IPS DF 4.7 (cell line): ENCODE measurements around the gene CYSRT1.

Source experiments
- DNase-seq: peaks from one replicate; pipeline ENCODE4 v3.0.0-alpha.2; 2013; ENCODE audit warnings: low spot score; ENCODE audit errors: extremely low read depth

Gene CYSRT1

GRCh38 chr9:137226338-137227053 lies 1.5 kb downstream of the CYSRT1 start:
- no peak for DNase-seq

DNA sequence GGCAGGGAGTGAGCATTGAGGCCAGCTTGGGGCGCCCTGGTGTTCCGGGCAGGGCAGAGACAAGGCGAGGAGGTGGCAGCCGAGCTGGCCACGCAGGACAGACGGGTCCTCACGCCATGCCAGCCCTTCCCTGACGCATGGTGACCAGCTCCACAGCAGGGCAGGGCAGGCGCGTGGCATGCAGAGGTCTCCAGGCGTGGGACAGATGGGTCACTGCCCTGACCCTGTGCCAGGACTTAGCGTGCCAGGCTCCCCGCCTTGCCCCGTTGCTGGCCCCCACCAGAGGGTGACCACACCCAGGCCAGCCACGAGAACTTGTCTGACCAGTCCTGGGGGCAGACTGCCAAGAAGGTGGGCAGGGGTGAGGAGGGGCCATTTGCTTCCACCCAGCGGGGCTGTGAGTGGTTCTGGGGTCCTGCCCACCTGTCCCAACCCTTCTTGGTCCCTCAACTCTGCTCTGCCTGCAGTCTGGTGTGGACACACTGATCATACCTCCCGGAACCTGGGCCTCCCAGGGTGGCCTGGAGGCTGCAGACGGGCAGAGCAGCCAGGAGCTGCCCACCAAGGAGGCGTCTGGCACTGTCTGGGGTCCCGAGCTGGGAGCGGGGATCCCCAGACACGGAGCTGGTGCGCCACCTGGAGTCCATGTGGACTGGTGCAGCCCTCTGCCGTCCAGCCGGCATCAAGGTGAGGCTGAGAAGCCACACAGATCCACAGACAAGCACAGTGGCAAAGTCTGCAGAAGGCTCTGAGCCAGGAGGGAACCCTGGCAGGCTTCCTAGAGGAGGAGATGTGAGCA lies 2.3 kb downstream of the CYSRT1 start, which contains the start of gene RNF224:
RNF224 (plus strand) TSS at position 449 of the 799 bp plus-strand sequence. CDS start 834 bp downstream, outside the sequence.
- DNase-seq, result no peak

GRCh38 chr9:137227853-137228505 lies 3.0 kb downstream of the CYSRT1 start:
- no peak for DNase-seq

DNA sequence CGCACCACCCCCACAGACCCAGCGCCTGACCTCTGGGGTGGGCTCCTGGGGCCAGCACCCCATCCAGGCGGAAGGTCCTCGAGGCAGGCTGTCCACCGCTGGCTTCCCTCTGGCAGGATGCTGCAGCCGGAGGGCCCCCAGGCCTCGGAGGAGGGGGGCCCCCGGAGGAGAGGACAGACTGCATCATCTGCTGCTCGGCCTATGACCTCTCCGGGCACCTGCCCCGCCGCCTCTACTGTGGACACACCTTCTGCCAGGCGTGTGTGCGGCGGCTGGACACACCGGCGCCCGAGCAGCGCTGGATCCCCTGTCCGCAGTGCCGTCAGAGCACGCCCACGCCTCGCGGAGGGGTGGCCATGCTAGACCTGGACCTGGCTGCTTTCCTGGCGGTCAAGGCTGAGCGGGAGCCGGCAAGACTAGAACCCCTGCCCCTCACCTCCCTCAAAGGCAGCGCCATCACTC lies 3.6 kb downstream of the CYSRT1 start:
- DNase-seq, result no peak

- no peak for DNase-seq
These were observed 4.3 kb downstream of the CYSRT1 start for GRCh38 chr9:137228968-137229896.

DNA sequence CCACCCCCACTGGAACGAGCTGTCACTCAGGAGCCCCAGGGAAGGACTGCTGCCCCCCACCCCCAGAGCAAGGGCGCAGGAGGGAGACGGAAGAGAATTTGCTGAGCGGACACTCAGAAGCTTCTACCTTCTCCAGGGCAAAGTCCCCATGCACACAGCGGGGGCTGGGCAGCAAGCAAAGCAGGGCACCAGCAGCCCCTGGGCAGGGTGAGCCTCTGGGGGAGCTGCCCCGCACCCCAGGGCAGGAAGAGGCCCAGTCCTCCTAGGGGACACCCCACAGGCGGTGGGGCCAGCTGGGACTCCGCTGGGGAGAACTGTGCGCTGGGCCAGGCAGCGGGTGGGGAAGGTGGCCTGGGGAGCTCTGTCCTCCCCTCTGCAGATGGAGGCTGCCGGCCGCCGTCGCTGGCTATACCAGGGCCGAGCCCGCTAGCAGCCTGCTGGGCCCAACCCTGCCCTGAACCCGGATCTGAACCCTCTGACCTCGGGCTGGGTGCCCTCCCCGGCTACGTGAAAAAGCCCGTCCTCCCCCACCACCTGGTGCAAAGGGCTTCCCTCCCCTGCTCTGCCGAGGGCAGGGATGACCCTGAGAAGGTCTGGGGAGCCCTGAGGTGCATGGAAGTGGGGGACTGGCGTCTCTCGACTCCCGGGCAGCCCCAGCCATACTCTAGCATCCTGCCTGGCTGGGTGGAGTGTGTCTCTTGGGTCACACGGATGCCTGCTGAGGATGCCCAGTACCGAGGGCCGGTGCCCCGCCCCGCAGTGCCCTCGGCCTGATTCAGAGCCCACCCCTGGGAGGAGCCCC lies 5.1 kb downstream of the CYSRT1 start:
- no peak for DNase-seq

DNA sequence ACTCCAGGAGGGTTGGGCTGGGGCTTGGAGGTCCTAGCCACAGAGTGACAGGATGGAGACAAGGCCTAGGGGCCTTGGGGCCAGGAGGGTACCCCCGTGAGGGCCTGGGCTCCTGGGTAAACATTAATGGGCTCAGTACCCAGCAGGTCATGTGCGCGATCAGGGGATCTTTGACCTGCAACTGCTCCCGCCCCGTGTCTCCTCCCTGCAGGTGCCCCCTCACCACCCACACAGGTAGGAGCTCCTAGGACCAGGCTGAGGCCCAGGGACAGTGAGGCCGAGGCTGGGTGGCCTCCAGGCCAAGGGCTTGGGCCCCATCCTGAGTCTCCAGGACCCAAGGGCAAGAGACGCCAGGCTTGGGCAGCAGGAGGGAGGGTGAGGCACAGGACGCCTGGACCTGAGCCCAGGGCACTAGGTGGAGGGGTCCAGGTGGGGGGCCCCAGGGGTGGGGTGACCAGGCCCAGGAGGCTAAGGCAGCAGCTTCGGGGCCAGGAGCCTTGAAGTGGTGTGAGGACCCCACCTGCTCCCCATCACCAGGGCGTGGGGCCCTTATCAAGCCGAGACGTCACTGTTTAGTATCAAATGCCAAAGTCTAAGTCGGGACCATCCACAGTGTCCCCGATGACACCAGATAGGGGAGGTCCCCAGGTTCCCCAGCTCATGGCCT lies 5.9 kb downstream of the CYSRT1 start, which contains the start of gene SLC34A3:
SLC34A3 (plus strand) TSS at position 197 of the 667 bp plus-strand sequence. CDS start 802 bp downstream, outside the sequence.
- DNase-seq, result no peak

- no peak for DNase-seq
These were observed 6.5 kb downstream of the CYSRT1 start for GRCh38 chr9:137231372-137232039.

DNA sequence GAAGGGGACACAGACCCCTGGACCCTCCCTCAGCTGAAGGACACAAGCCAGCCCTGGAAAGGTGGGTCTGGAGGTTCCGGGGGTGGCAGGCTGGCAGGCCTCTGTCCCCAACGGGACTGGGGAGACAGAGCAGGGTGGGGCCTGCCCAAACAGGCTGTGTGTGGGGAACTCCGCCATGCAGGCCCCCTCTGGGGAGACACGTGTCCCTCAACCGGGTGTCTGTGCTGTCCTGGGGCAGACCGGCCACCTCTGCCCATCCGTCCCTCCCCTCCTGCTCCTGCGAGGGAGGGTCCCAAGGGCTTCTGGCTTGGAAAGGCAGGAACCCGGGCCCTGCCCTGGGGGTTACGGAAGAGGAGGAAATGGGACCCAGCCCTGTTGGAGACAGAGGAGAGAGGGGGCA lies 7.1 kb downstream of the CYSRT1 start:
- DNase-seq, result no peak

GRCh38 chr9:137232510-137232909 lies 7.5 kb downstream of the CYSRT1 start:
- DNase-seq, result no peak

GRCh38 chr9:137233143-137233980 lies 8.4 kb downstream of the CYSRT1 start:
- DNase-seq, result no peak

DNA sequence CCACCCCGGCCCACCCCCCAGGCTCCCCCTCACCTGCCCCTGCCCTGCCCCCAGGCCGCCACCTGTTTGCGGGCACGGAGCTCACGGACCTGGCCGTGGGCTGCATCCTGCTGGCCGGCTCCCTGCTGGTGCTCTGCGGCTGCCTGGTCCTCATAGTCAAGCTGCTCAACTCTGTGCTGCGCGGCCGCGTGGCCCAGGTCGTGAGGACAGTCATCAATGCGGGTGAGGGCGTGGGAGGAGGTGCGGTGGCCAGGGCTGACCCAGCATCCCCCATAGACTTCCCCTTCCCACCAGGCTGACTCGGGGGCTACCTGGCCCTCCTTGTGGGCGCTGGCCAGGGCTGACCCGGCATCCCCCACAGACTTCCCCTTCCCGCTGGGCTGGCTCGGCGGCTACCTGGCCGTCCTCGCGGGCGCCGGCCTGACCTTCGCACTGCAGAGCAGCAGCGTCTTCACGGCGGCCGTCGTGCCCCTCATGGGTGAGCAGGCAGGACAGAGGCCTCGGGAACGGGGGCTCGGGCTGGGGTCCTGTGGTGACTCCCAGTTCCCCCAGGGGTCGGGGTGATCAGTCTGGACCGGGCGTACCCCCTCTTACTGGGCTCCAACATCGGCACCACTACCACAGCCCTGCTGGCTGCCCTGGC lies 9.2 kb downstream of the CYSRT1 start:
- no peak for DNase-seq

- no peak for DNase-seq
These were observed 9.9 kb downstream of the CYSRT1 start for GRCh38 chr9:137234758-137235423.

GRCh38 chr9:137235424-137236237 lies 10.7 kb downstream of the CYSRT1 start:
- no peak for DNase-seq

DNA sequence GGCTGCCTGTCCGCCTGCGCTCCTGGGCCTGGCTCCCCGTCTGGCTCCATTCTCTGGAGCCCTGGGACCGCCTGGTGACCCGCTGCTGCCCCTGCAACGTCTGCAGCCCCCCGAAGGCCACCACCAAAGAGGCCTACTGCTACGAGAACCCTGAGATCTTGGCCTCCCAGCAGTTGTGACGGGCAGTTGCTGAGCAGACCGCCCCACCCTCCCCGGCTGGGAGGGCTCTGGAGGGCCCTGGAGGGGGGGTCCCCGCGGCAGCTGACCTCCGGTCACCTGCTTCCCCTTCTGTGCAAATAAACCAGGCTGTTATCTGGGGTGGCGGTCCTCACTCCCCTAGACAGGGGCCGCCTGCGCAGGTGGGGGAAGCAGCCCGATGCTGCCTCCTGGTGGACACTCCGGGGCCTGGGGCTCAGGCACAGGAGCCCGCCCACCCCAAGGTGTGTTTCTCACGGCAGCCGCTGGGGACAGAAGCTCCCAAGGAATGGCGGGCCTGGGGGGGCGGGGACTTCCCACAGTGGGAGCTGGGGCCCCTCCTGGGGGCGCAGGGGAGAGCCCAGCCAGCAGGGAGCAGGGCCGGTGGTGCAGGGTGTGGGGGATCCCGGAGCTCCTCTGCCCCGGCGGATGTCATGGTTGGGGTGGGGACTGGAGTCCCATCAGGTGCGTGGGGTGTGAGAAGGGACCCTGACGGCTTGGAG lies 11.4 kb downstream of the CYSRT1 start:
- DNase-seq, result no peak
